K562 (cell line): ENCODE data around the gene PKD2. TPM values are rescaled to one million over a fixed set of nuclear protein-coding genes. Genes with fewer than 3 reads are reported as not detected.

Source experiments
- ATAC-seq: fragments of 200-7000 bp; cut with Tn5 transposase; 3 replicates; pipeline ENCODE4 v1.9.1; 2020; ENCODE audit warnings: moderate library complexity
- BruUV-seq: library from RNA; stranded (reverse); fragments of 400-500 nt; replicated peaks from 2 replicates; lab custom pipeline; 2021; lab: Mats Ljungman, UMichigan
- CTCF ChIA-PET: fragments of 300-600 bp; formaldehyde crosslinking; extraction: SDS; loops from one replicate; lab custom pipeline; 2021; ENCODE audit warnings: low intra/inter-chr PET ratio; lab: Yijun Ruan, JAX
- POLR2A ChIA-PET: fragments of 300-600, 350-650 bp; sonication (Branson Sonifier 250); formaldehyde crosslinking; extraction: SDS; loops from one replicate; lab custom pipeline; 2021; ENCODE audit warnings: antibody characterized with exemption, inconsistent platforms; lab: Yijun Ruan, JAX
- DNase-seq, 4 experiments: peaks; one replicate each; pipeline versions ENCODE4 v3.0.0 to v3.0.0-alpha.2; 2011 to 2018; ENCODE audit warnings: low spot score in 3 of 4, mixed read lengths in 3 of 4; ENCODE audit errors: extremely low read depth in 1 of 4
- FAIRE-seq: peaks from 2 replicates; lab custom pipeline; 2011; peaks lifted over from hg19 to GRCh38; lab: Jason Lieb, UNC
- H2AFZ ChIP-seq: 2 replicates; pipeline ENCODE4 v1.6.0; 2011; ENCODE audit warnings: low read depth, low read length, control low read depth, inconsistent platforms
- H3K27ac ChIP-seq: fragments of 200-600 bp; 3 replicates; pipeline ENCODE4 v1.8.0; 2011; ENCODE audit warnings: low read depth, mild to moderate bottlenecking, control low read depth, inconsistent platforms, low read length, moderate library complexity, mixed read lengths; ENCODE audit errors: extremely low read depth
- H3K27me3 ChIP-seq, 2 experiments: fragments of 300-600 bp in 1 of 2; 2 replicates in 1 of 2; 3 replicates in 1 of 2; pipeline versions ENCODE4 v1.6.0 to v1.8.0; 2011; ENCODE audit warnings: inconsistent platforms in 2 of 2, low read length in 2 of 2, mild to moderate bottlenecking in 1 of 2, mixed read lengths in 1 of 2, moderate library complexity in 1 of 2; ENCODE audit not compliant: control insufficient read depth in 2 of 2, insufficient read depth in 2 of 2
- H3K36me3 ChIP-seq: fragments of 300-600 bp; 3 replicates; pipeline ENCODE4 v1.8.0; 2011; ENCODE audit warnings: mild to moderate bottlenecking, low read length, inconsistent platforms; ENCODE audit not compliant: control insufficient read depth, insufficient read depth
- H3K4me1 ChIP-seq, 2 experiments: fragments of 200-600 bp in 1 of 2; replicated peaks in 1 of 2; 2 replicates in 1 of 2; 3 replicates in 1 of 2; pipeline versions ENCODE4 v1.5.1 to v1.8.0; 2011; ENCODE audit warnings: inconsistent platforms in 2 of 2, low read length in 2 of 2, mild to moderate bottlenecking in 1 of 2, mixed read lengths in 1 of 2, moderate library complexity in 1 of 2; ENCODE audit not compliant: control insufficient read depth in 2 of 2, insufficient read depth in 2 of 2
- H3K4me2 ChIP-seq: 2 replicates; pipeline ENCODE4 v1.6.1; 2011; ENCODE audit warnings: low read length, control low read depth, inconsistent platforms, mixed read lengths; ENCODE audit not compliant: insufficient read depth
- H3K4me3 ChIP-seq: fragments of 200-600 bp; sonication (generic), shearing (Covaris generic); 2 replicates; pipeline ENCODE4 v1.5.1; 2016; ENCODE audit warnings: control low read depth, inconsistent platforms
- H3K79me2 ChIP-seq: fragments of 200-600 bp; 3 replicates; pipeline ENCODE4 v1.8.0; 2011; ENCODE audit warnings: low read length, inconsistent platforms; ENCODE audit not compliant: control insufficient read depth, insufficient read depth
- H3K9ac ChIP-seq, 2 experiments: 2 replicates each; pipeline versions ENCODE4 v1.6.0 to v1.6.1; 2011; ENCODE audit warnings: low read depth in 2 of 2, low read length in 2 of 2, control low read depth in 1 of 2, inconsistent platforms in 1 of 2, mild to moderate bottlenecking in 1 of 2, mixed read lengths in 1 of 2; ENCODE audit not compliant: insufficient read depth in 1 of 2
- H3K9me1 ChIP-seq: one replicate; pipeline ENCODE4 v1.6.0; 2011; ENCODE audit warnings: inconsistent platforms, mild to moderate bottlenecking, low read length, moderate library complexity; ENCODE audit not compliant: control insufficient read depth, insufficient read depth
- H3K9me3 ChIP-seq: replicated peaks from 2 replicates; pipeline ENCODE4 v1.5.1; 2011; ENCODE audit warnings: low read depth, low read length, inconsistent platforms; ENCODE audit not compliant: control insufficient read depth, insufficient read depth
- H4K20me1 ChIP-seq: replicated peaks from 2 replicates; pipeline ENCODE4 v1.6.1; 2011; ENCODE audit warnings: low read length, inconsistent platforms, mixed read lengths; ENCODE audit not compliant: control insufficient read depth, insufficient read depth
- CBFB ChIP-seq: sonication (generic); formaldehyde crosslinking; IDR thresholded peaks from 2 replicates; pipeline ENCODE4 v1.4.0; 2020; ENCODE audit warnings: mild to moderate bottlenecking, missing genetic modification reagents
- CEBPG ChIP-seq, 3 experiments: fragments of 200-800 bp in 1 of 3; sonication (Bioruptor generic) in 1 of 3; sonication (generic) in 1 of 3; formaldehyde crosslinking in 1 of 3; IDR thresholded peaks in 2 of 3; conservative IDR thresholded peaks in 1 of 3; 2 replicates each; pipeline versions ENCODE4 v1.6.1 to v1.8.0; 2016 to 2022; ENCODE audit warnings: missing compliant biosample characterization in 2 of 3, missing genetic modification characterization in 2 of 3, mild to moderate bottlenecking in 1 of 3, missing genetic modification reagents in 1 of 3
- EGR1 ChIP-seq: fragments of 450-650 bp; conservative IDR thresholded peaks from 2 replicates; pipeline ENCODE4 v1.6.1; 2017; ENCODE audit warnings: mild to moderate bottlenecking
- NCOA2 ChIP-seq, 2 experiments: fragments of 450-650 bp; IDR thresholded peaks; 2 replicates each; pipeline ENCODE4 v1.6.1; 2018; ENCODE audit warnings: mild to moderate bottlenecking in 2 of 2, moderate library complexity in 1 of 2; ENCODE audit not compliant: partially characterized antibody in 2 of 2
- NR2F6 ChIP-seq: fragments of 450-650 bp; formaldehyde crosslinking; IDR thresholded peaks from 2 replicates; pipeline ENCODE4 v1.4.0; 2020; ENCODE audit warnings: mild to moderate bottlenecking
- PCBP2 ChIP-seq: fragments of 200-400 bp; formaldehyde crosslinking; IDR thresholded peaks from 2 replicates; pipeline ENCODE4 v1.6.1; 2018; ENCODE audit warnings: low read length, low read depth, mild to moderate bottlenecking, moderate library complexity; ENCODE audit not compliant: poor library complexity, severe bottlenecking
- PHF21A ChIP-seq: fragments of 450-650 bp; IDR thresholded peaks from 2 replicates; pipeline ENCODE4 v1.6.1; 2017; ENCODE audit warnings: low read depth, borderline replicate concordance
- POLR2B ChIP-seq: fragments of 450-650 bp; IDR thresholded peaks from 2 replicates; pipeline ENCODE4 v1.6.1; 2018; ENCODE audit warnings: low read depth; ENCODE audit not compliant: partially characterized antibody
- PTTG1 ChIP-seq: fragments of 450-650 bp; IDR thresholded peaks from 2 replicates; pipeline ENCODE4 v1.6.1; 2016; ENCODE audit warnings: low read depth, mild to moderate bottlenecking, missing genetic modification characterization, missing compliant biosample characterization
- SREBF2 ChIP-seq: sonication (generic); formaldehyde crosslinking; IDR thresholded peaks from 2 replicates; pipeline ENCODE4 v1.4.0; 2020; ENCODE audit warnings: mild to moderate bottlenecking, missing genetic modification reagents
- ZBED1 ChIP-seq: IDR thresholded peaks from 2 replicates; pipeline ENCODE4 v1.6.1; 2014
- ZNF23 ChIP-seq: fragments of 250-450 bp; sonication (Bioruptor Pico); IDR thresholded peaks from 2 replicates; pipeline ENCODE4 v1.4.0; 2020; ENCODE audit warnings: mild to moderate bottlenecking
- WGBS: fragments of 100-300 bp; shearing (Covaris generic); methylation state at CpG from one replicate; pipeline ENCODE4 v1.1.6; 2016; ENCODE audit warnings: low coverage, mixed read lengths; ENCODE audit not compliant: insufficient coverage; ENCODE audit errors: missing lambda C conversion rate; 5-methylcytosine and 5-hydroxymethylcytosine counted together
- in situ Hi-C: fragments of 300-500 bp; cut with MboI; formaldehyde crosslinking; loops from 4 replicates; pipeline ENCODE4 v1.15.0; 2018; ENCODE audit warnings: inconsistent platforms, mixed read lengths
- intact Hi-C: fragments of 100-400 bp; cut with micrococcal nuclease; formaldehyde crosslinking; loops from 2 replicates; pipeline ENCODE4 v1.14.2; 2022
- polyA plus RNA-seq, 8 experiments: library from polyadenylated mRNA; depleted of rRNA in 4 of 8; stranded (reverse) in 5 of 8; unstranded in 3 of 8; fragments of >200 nt; fragmentation: Nextera tagmentation in 2 of 8; fragmentation: Illumina TruSeq in 1 of 8; extraction: Ambion mirVana in 2 of 8; extraction: Trizol in 1 of 8; gene quantifications; 2 replicates each; pipeline versions ENCODE4 v1.2.1 to v1.2.3, GENCODE V29; 2011 to 2014; ENCODE audit warnings: inconsistent platforms in 1 of 8, missing spikeins in 1 of 8
- total RNA-seq, 7 experiments: library from RNA; depleted of rRNA in 6 of 7; stranded (reverse); fragments of >200 nt in 6 of 7; fragmentation: Illumina TruSeq in 2 of 7; extraction: Trizol in 2 of 7; gene quantifications; 2 replicates each; pipeline versions ENCODE4 v1.2.1 to v1.2.3, GENCODE V29; 2011 to 2021; ENCODE audit warnings: low replicate concordance in 1 of 7
- TF ChIP-seq, protein P1 (sequence below): sonication (generic); formaldehyde crosslinking; IDR thresholded peaks from 2 replicates; pipeline ENCODE4 v1.9.0; 2022; ENCODE audit warnings: mild to moderate bottlenecking, missing genetic modification reagents
- TF ChIP-seq, protein P2 (sequence below), 2 experiments: fragments of 150-350 bp in 1 of 2; IDR thresholded peaks; 2 replicates each; pipeline ENCODE4 v1.6.1; 2012 to 2016; ENCODE audit warnings: low read depth in 2 of 2, low read length in 2 of 2, mild to moderate bottlenecking in 1 of 2, moderate library complexity in 1 of 2
- TF ChIP-seq, protein P3 (sequence below): fragments of 250-450 bp; sonication (Bioruptor Pico); IDR thresholded peaks from 2 replicates; pipeline ENCODE4 v1.8.0; 2021; ENCODE audit warnings: borderline replicate concordance, mild to moderate bottlenecking, moderate library complexity; ENCODE audit not compliant: poor library complexity, severe bottlenecking

The PKD2 gene
- total and polyA plus RNA-seq, 9 of the 15 experiments (the other 6 are each of a cell fraction or from before 2014, with no cell fraction given): 0.11 to 1.2 (median 0.47) TPM

DNA sequence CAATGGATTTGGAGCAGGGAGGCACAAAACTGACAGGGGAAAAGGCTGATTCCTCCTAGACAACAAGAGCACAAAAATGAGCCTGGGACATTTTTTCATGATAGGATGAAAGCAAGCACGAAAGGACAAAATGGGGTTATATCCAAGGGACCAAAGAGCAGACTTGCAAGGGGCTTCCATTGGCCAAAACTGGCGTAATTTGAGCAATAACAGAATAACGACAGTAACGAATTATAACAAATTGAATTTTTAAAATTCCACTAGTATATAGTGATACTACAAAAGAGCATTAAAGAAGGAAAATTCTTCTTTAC, 21.6 kb upstream of the PKD2 start (continued):
- TF ChIP-seq, protein P1, sequence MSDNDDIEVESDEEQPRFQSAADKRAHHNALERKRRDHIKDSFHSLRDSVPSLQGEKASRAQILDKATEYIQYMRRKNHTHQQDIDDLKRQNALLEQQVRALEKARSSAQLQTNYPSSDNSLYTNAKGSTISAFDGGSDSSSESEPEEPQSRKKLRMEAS (CRISPR knock-in tag): no peak
- TF ChIP-seq, protein P2, sequence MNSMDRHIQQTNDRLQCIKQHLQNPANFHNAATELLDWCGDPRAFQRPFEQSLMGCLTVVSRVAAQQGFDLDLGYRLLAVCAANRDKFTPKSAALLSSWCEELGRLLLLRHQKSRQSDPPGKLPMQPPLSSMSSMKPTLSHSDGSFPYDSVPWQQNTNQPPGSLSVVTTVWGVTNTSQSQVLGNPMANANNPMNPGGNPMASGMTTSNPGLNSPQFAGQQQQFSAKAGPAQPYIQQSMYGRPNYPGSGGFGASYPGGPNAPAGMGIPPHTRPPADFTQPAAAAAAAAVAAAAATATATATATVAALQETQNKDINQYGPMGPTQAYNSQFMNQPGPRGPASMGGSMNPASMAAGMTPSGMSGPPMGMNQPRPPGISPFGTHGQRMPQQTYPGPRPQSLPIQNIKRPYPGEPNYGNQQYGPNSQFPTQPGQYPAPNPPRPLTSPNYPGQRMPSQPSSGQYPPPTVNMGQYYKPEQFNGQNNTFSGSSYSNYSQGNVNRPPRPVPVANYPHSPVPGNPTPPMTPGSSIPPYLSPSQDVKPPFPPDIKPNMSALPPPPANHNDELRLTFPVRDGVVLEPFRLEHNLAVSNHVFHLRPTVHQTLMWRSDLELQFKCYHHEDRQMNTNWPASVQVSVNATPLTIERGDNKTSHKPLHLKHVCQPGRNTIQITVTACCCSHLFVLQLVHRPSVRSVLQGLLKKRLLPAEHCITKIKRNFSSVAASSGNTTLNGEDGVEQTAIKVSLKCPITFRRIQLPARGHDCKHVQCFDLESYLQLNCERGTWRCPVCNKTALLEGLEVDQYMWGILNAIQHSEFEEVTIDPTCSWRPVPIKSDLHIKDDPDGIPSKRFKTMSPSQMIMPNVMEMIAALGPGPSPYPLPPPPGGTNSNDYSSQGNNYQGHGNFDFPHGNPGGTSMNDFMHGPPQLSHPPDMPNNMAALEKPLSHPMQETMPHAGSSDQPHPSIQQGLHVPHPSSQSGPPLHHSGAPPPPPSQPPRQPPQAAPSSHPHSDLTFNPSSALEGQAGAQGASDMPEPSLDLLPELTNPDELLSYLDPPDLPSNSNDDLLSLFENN (IDR thresholded peaks at IDR 0.05; ENCODE audit: low read depth in 2 of 2, low read length in 2 of 2): no peak
- no peak for TF ChIP-seq PHF21A

DNA sequence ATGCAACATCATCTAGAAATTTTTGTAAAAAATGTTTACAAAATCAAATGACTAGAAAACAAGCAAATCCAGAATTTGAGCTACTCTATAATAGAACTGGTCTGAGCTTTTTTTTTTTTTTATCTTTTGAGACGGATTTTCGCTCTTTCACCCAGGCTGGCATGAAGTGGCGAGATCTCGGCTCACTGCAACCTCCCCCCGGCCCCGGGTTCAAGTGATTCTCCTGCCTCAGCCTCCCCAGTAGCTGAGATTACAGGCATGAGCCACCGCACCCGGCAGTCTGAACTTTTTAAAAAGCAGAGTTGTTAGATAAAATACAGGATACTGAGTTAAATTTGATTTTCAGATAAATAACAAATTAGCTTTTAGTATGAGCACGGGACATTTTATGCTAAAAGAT, 20.9 kb upstream of the PKD2 start:
- WGBS: 1% methylated on average over 8 of the region's 9 CpGs
- Histone ChIP-seq H3K4me3 (no peak overlapping the region), H3K27ac (no peak overlapping the region), H3K9ac (no peak overlapping the region), H3K79me2 (no peaks in the 10 kb centered on the region), H3K4me2 (no peak overlapping the region), H3K9me1 (no peaks in the 10 kb centered on the region), H3K36me3 (no peaks in the 10 kb centered on the region), H3K27me3 (peaks cover 0 to 3% of the 10 kb centered on the region in 2 experiments; a peak in 2 of 5 replicates), H3K4me1 (no peaks in the 10 kb centered on the region), H2AFZ (no peak overlapping the region), H4K20me1 (no peaks in the 10 kb centered on the region), H3K9me3 (no peaks in the 10 kb centered on the region)
- no peak for DNase-seq
- ChIA-PET CTCF (no interaction called here), POLR2A (no interaction called here)
- BruUV-seq: no TSS peak
- intact Hi-C loops (no loop called here), in situ Hi-C loops (no loop called here)
- no peak for ATAC-seq
- no peak for FAIRE-seq
- TF ChIP-seq NR2F6 (CRISPR knock-in tag): no peak
- no peak for TF ChIP-seq SREBF2 (CRISPR knock-in tag)
- TF ChIP-seq EGR1: no peak
- no peak for TF ChIP-seq CBFB (CRISPR knock-in tag)
- TF ChIP-seq, protein P3, sequence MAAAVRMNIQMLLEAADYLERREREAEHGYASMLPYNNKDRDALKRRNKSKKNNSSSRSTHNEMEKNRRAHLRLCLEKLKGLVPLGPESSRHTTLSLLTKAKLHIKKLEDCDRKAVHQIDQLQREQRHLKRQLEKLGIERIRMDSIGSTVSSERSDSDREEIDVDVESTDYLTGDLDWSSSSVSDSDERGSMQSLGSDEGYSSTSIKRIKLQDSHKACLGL (CRISPR knock-in tag): no peak
- no peak for TF ChIP-seq ZNF23 (CRISPR knock-in tag)
- no peak for TF ChIP-seq CEBPG (CRISPR knock-in tag; IDR thresholded peaks at IDR 0.05)
- no peak for TF ChIP-seq CEBPG (tag; conservative IDR thresholded peaks at IDR 0.05 in 1 of 2, IDR thresholded peaks at IDR 0.05 in 1 of 2)
- no peak for TF ChIP-seq NCOA2 (IDR thresholded peaks at IDR 0.05; ENCODE audit: partially characterized antibody in 2 of 2)
- TF ChIP-seq POLR2B: no peak
- TF ChIP-seq ZBED1: no peak
- no peak for TF ChIP-seq PTTG1
- TF ChIP-seq PCBP2: no peak
